ENCODE data around the gene PARD3B.

DNA sequence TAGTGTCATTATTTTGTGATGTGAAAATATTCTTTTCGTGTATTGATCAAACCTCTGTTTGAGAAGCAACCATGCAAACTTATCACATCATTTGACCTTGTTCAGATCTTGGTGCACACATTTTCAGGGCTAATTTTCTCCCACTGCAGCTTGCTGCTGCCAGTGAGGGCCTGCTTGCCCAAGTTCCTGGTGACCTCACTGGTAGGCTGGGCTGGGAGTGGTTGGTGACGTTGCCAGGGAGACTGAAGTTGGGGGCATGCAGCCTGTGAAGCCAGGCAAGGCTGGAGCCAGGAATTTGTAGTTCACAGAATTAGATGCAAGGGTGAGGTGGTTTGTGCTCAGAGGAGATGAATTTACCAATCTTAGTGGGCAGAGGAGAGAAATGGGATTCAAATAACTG lies 38.5 kb downstream of the PARD3B start:
- TF ChIP-seq, protein P1, sequence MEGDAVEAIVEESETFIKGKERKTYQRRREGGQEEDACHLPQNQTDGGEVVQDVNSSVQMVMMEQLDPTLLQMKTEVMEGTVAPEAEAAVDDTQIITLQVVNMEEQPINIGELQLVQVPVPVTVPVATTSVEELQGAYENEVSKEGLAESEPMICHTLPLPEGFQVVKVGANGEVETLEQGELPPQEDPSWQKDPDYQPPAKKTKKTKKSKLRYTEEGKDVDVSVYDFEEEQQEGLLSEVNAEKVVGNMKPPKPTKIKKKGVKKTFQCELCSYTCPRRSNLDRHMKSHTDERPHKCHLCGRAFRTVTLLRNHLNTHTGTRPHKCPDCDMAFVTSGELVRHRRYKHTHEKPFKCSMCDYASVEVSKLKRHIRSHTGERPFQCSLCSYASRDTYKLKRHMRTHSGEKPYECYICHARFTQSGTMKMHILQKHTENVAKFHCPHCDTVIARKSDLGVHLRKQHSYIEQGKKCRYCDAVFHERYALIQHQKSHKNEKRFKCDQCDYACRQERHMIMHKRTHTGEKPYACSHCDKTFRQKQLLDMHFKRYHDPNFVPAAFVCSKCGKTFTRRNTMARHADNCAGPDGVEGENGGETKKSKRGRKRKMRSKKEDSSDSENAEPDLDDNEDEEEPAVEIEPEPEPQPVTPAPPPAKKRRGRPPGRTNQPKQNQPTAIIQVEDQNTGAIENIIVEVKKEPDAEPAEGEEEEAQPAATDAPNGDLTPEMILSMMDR (conservative IDR thresholded peaks at IDR 0.05; ENCODE audit: low read depth, low read length), result no peak
- TF ChIP-seq EZH2phosphoT487 (IDR thresholded peaks at IDR 0.05; ENCODE audit: borderline replicate concordance, low read length) (no peak), EZH2 (IDR thresholded peaks at IDR 0.05; ENCODE audit: low read length, unreplicated experiment) (no peak)

Data from PC-3 (cell line).